ENCODE results near the gene WFS1.

GRCh38 chr4:6345096-6345830 lies 75.6 kb downstream of the WFS1 start:
- TF ChIP-seq, protein P1, sequence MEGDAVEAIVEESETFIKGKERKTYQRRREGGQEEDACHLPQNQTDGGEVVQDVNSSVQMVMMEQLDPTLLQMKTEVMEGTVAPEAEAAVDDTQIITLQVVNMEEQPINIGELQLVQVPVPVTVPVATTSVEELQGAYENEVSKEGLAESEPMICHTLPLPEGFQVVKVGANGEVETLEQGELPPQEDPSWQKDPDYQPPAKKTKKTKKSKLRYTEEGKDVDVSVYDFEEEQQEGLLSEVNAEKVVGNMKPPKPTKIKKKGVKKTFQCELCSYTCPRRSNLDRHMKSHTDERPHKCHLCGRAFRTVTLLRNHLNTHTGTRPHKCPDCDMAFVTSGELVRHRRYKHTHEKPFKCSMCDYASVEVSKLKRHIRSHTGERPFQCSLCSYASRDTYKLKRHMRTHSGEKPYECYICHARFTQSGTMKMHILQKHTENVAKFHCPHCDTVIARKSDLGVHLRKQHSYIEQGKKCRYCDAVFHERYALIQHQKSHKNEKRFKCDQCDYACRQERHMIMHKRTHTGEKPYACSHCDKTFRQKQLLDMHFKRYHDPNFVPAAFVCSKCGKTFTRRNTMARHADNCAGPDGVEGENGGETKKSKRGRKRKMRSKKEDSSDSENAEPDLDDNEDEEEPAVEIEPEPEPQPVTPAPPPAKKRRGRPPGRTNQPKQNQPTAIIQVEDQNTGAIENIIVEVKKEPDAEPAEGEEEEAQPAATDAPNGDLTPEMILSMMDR (IDR thresholded peaks at IDR 0.05), result no peak
- TF ChIP-seq EP300 (IDR thresholded peaks at IDR 0.05) (no peak), POLR2AphosphoS5 (IDR thresholded peaks at IDR 0.05) (no peak), POLR2A (IDR thresholded peaks at IDR 0.05) (no peak)
